GM19193 (cell line): ENCODE data around the gene MYADML2.

Experiments used
- POLR2A ChIP-seq: IDR thresholded peaks from 4 replicates; pipeline ENCODE4 v1.6.1; 2011; ENCODE audit not compliant: insufficient read depth, insufficient read length; ENCODE audit errors: extremely low read depth

The MYADML2 gene

DNA sequence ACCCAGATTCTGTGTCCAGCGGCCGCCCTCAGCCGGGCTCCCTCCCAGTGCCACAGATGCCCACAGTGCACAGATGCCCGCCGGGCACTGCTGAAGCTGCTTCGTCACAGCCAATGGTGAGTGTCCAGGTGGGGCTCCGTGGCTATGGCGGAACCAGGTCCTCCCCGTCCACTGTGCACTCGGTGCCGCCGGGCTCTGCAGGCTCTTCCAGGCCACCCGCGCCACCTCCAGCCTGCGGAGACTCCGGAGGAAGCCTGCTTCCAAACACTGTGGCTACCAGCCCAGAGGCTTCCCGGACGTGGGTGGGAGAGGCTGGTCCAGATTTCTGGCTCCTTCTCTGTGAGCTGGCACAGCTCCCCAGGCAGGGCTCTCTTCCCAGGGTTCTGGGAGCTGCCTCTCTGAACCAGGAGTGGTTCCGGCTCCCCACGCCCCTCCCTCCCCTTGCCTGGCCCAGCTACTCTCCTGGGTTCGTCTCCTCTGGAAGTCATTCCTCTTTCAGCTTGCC, 7.1 kb downstream of the MYADML2 start:
- TF ChIP-seq POLR2A, result no peak

DNA sequence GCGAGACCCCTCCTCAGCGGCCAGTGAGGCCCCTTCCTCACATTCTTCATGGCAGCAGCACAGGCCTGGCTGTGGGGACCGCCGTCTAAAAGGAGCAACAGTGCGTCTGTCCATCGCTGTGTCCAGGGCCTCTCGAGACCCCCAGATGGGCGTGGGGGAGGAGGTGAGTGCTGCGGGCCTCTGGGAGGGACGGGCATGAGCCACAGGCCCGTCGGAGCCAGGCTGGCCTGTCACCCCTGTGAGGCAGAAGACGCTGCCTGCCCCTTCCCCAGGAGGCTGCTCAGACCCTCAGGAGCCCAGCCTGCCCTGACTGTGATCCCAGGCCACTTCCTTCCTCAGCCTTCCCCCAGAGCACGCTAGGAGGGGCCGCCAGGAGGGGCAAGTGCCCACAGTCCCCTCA, 7.8 kb downstream of the MYADML2 start:
- no peak for TF ChIP-seq POLR2A

DNA sequence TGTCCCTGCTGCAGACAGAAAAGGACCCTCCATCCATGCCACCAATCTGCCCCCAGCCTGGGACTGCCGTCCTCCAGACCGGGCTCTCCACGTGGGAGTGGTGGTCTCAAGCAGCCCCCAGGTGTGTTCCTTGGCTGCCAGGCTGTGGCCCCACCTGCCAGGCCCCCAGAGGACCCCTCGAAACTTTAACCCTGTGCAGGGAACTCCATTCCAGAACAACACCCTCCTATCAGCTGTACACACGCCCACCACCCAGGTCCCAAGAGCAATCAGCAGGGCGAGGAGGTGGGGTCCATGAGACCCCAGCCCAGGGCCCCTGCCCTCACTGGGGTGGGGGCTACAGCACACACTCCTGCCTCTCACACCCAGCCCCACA, 11.3 kb downstream of the MYADML2 start:
- no peak for TF ChIP-seq POLR2A

DNA sequence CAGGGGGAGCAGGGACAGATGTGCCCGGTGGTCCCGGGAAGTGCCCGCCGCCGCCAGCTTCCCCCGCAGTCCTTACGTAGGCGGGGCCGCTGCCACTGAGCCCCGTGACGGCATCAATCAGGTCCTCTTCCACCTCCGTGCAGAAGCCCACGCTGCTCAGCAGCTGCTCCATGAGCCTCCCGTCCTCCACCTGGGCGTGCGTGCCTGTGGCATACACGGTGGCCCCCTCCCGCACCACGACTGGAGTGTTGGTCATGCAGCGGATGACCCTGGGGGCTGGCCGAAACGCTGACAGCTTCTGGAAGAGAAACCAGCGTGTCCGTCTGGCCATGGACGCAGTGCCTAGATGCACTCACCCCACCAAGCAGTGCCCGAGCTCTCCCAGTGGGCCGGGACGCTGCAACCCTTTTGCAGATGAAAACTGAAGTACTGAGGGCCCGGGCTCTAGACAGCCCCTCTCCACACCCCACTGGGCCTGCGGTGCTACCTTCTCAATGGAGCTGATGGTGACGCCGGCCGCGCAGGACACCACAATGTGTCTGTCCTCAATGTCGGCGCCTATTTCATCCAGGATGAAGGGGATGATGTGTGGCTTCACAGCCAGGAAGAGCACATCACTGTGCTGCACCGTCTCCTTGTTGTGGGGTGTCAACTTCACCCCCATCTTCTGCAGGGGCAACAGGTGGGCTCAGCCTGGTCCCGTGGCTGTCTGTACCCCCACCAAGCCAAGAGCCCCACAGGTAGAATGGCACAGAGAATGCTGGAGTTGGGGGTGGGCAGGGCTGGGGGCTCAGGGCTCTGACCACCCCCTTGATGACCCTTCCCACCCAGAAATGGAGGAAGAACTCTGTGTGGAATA, 12.0 kb downstream of the MYADML2 start:
- no peak for TF ChIP-seq POLR2A

DNA sequence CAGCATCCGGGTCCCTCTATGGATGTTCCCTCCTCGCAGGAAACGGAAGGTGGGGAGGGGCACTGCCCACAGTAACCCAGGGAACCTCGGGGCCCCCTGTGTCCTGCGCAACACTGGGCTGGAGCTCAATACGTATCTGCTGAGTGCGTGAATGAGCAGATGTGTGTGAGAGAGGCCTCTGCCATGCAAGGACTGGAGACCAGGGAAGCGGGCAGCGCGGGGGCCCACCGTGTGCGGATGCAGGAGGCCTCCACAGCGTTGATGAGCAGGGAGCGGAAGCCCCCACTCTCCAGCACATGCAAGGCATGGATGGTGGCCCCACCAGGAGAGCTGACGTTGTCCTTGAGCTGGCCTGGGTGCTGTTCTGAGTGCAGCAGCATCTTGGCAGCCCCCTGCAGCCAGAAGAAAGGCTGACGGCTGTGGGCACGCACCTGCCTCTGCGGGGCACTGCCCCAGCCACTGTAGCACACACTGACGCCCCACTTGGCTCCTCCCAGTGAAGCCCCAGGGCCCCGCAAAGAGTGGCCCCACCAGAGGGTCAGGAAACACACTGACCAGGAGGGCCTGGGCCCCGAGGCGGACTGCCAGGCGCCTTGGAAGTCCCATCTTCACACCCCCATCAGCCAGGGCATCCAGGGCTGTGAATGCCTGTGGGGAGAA, 12.8 kb downstream of the MYADML2 start:
- no peak for TF ChIP-seq POLR2A

DNA sequence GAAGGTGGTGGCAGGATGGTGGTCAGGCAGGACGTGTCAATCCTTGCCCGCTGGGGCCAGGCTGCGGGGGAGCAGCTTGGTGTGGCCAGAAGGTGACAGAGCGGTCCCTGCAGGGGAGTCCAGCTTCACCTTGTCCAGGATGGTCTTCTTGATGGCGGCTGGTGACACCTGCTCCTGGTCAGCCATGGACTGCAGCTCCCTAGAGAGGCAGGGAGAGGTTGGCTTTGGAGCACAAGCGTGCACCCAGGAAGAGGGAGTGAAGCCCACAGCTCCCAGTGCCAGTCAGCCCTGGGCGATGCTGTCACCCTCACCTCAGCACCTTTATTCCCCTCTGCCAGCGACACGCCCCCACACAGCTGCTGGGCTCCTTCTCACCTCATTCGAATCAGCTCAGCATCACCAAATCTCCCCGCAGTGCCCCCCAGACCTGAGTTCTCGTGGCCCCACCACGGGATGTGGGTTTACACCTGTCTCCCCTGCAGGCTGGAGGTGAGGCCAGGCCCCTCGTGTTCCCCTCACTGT, 13.8 kb downstream of the MYADML2 start:
- TF ChIP-seq POLR2A, result no peak

DNA sequence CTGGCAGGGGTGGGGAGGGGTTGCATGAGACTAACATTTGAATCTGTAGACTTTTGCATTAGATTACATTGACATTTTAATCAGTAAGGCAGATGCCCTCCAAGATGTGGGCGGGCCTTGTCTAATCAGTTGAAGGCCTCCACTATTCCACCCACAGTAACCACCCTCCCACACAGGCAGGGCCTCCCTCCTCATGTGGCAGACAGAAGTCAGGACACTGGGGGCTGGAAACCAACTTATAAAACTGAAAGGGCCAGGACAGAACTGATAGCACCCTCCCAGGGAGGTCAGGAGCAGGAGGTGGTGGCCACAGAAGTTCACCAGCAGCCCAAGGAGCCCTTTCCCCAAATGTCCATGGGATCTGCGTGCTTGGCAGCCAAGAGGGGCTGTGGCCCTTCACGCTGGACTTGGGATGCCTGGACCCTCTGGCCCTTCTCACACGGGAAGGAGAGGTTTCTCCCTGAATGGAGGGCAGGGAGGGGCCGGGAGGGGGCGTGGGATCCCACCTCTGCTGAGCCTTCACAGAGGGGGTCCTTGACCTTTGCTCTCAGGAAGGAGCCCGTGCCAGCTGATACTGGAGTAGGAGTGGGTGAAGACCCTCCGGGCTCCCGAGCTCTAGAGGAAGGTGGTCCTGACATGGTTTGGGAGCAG, 14.6 kb downstream of the MYADML2 start:
- no peak for TF ChIP-seq POLR2A

DNA sequence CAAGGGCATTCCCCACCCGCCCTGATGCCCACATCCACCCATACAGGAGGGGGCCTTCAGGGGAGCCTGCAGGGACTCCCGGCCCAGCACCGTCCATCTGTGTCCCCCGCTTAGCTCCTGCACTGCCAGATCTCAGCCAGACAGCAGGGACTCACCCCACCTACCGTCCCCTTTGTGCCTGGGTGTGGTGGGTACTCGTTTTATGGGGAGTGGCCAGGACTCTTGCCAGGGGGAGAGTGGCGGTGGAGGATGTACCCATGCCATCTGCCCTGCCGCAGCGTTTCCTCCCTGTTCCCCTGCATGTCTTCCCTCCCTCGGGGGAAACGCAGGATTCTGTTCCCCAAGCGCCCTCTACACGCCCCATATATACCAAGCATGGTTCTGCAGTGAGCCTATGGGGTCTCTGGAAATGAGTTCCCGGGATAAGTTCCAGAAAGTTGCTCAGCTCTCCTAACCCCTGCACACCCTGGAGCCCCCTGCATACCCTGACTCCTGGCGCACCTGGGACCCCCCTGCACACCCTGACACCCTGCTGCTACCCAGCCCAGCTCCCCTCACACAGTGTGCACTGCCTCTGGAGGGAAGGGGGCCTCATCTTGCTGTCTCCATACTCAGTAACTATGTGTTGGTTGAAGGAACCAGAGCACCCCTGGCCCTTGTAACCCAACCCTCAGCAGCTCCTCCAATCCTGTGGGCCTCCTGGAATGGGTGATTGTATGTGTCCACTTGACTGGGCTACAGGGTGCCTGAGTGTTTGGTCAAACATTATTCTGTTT, 15.3 kb downstream of the MYADML2 start:
- no peak for TF ChIP-seq POLR2A

DNA sequence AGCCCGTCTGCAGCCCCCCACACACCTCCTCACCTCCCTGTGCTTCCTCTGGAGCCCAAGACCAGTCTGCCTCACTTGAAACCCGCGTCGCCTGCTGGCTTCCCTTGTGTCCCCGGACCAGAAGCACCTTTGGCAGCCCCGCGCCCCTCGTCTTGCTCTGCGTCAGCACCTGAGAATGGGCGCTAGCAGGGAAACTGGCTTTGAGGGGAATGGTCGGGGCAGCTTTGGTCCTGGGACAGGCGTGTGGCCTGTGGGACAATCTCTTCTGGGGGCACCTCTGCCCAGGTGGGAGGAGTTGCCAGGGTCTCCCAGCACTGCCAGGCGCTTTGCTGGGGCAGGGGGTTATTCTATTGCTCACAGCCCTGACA, 15.9 kb downstream of the MYADML2 start:
- no peak for TF ChIP-seq POLR2A

DNA sequence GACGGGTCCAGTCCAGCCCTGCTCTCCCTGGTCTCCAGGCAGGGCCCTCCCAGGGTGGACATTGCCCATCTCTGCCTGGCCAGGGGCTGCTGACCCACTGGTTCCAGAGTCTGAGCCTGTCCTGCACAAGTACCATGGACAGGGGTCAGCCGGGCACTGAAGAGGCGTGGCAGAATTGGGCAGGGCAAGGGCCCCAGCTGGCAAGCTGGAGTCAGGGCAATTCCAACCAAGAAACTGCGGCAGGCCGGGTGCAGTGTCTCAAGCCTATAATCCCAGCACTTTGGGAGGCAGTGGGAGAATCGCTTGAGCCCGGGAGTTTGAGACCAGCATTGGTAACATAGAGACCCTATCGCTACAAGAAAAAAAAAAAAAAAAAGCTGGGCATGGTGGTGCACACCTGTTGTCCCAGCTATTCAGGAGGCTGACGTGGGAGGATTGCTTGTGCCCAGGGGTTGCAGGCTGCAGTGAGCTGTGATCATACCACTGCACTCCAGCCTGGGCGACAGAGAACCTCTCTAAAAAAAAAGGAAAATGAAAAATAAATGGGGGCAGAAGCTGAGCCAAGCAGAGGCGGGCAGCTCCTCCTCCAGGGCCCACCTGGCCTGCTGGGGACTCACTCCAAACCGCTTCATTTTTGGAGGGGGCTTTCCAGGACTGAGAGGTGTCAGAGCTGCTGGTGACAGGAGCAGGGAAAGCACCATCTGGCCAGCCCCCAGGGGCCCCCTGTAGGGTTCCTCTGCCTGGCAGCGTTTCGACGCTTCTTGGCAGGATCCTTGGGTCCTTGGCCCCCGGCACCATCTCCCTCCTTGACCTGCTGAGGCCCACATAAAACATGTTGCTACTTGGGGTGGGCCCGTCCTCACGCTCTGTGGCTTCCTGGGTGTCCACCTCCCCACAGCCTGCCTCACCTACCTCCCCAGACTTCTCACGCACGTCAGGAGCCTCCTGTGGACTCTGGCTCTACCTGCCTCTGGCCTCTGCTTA, 16.6 kb downstream of the MYADML2 start:
- TF ChIP-seq POLR2A, result no peak

DNA sequence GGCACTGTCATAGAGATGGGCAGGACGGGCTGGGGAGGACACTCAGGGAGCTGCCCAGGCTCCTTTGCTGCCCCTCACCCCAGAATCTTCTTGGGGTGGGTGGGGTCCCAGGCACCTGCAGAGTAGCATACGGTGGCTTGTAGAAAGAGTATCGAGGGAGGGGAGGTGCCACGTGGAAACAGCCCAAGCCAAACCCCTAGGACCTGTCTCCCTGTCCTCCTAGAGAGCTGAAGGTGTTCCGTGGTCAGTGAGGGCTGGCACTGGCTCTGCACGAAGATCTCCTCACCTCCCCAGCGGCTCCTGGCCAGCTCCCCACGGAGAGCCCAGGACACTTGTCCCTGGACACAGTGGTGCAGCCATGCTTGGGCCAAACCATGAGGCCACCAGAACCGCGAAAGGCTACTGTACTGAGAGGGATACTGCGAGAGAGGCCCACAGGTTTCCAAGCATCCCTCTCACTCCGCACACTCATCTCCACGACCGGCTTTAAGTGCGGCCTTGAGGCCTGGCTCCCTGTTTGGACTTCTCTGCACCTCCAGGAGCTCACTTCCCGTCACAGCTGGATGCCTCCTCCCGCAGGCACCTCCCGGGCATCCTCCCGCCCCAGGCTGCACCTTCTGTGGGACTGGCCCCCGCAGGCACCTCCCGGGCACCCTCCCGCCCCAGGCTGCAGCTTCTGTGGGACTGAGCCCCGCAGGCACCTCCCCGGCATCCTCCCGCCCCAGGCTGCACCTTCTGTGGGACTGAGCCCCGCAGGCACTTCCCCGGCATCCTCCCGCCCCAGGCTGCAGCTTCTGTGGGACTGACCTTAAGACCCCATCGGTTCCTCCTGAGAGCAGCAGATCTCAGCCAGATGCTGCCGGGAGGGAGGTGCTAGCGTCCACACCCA, 17.5 kb downstream of the MYADML2 start:
- TF ChIP-seq POLR2A, result no peak

DNA sequence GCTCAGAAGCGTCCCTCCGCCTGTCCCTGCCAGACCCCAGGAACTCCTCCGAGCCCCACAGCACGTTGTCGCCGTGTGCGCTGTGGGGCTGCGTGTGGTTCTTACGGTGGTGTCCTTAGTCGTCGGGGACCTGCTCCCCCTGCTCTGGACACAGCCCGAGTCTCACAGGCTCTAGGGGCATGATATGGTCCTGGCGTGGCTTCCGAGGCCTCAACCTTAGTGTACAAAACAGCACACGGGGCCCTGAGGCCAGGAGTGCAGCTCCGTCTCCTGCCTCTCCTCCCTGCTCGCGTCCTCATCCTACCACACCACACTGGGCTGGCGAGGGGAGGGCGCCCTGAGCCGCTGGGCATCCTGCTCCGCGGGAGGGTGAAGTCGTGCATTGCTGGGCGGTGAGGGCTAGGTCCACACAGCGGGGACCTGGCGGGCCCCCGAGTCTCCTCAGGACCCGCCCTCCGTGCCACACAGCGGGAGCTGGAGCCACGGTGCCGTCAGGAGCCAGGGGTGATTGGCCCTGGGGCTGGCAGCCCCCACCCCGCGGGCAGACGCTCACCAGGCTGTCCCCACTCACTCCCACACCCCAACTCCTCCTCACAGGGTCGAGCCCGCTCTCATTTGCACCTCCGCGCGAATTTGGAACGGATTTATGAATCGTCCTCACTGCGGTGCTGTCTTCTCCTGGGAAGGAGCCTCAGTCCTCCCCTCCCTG, 18.3 kb downstream of the MYADML2 start:
- TF ChIP-seq POLR2A, result no peak
